ENCODE results near the gene PACRG. TPM values are rescaled to one million over a fixed set of nuclear protein-coding genes. Genes with fewer than 3 reads are reported as not detected.

Gene PACRG
- total RNA-seq, 2 donors from 2014 or later: not detected

DNA sequence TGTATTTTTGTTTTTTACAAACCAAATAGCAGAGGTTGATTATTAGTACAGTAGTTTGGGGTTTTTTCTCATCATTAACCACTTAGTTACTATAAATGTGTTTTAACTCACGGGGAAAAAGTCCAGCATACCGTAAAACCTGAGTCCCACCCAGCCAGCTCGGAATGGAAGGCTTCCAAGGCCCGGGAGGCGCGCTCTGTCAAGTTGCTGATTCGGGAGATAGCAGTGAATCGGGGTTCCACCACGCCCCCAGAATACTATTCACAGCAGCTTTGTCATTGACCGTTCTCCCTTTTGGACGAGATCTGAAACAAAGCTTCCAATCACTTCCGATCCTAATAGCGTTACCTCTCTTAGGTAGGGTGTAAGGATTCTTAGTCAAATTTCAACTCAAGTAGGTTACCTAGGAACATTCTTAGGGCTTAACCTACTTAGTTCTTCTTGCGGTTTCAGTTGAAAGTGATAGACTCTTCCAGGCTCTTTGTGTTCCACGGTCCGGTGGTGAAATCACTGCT is 453.9 kb downstream of the PACRG start:
- Mint-ChIP-seq H3K9me3 (no peaks in the 10 kb centered on the region), H3K27ac (no peak overlapping the region), H3K27me3 (ENCODE audit: low read depth) (peaks cover 24% of the 10 kb centered on the region), H3K4me3 (no peak overlapping the region), H3K36me3 (ENCODE audit: insufficient read depth in 2 of 2) (no peaks in the 10 kb centered on the region), H3K4me1 (ENCODE audit: low read depth) (no peaks in the 10 kb centered on the region)
- no peak for ATAC-seq (replicated peaks in 1 of 2)
- no peak for DNase-seq

DNA sequence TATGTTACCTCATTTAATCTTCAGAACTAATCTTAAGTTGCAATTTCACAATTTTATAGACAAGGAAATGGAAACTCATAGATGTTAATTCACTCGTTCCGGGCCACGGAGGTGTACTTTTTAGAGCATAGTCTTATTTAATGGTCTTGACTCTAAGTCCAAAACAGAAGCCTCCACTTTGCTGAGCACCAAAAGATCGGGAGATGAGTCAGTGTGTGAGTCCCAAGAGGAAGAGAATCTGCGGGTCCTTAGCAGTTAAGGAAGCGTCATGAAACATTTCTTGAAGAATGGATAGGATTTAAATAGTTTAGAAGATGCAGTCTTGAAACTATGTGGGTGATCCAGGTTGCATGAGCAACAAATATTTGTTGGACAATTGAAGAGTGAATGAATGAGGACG is 454.9 kb downstream of the PACRG start:
- Mint-ChIP-seq H3K9me3 (no peaks in the 10 kb centered on the region), H3K36me3 (ENCODE audit: insufficient read depth in 2 of 2) (no peaks in the 10 kb centered on the region), H3K27me3 (ENCODE audit: low read depth) (peaks cover 15% of the 10 kb centered on the region), H3K4me3 (no peak overlapping the region), H3K27ac (no peak overlapping the region), H3K4me1 (ENCODE audit: low read depth) (no peaks in the 10 kb centered on the region)
- DNase-seq (no peak), ATAC-seq (replicated peaks in 1 of 2) (no peak)

DNA sequence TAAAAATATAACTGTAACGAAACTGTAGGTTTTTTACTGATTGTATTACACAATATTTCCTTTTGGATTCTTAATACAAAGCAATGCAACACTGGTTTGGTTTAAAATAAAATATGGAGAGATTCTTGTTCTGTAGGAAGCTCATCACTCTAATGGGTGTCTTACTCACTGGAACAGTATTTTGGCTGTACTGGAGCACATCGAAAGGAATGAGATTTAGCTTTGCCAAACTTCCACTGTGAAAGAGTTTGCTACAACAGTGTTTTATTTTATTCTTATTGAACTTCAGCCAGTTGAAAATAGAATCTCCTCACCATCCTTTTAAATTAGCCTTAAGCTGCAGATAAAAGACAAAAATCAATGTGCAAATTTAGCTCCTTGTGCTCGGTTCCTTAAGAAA is 456.0 kb downstream of the PACRG start:
- Mint-ChIP-seq H3K4me3 (no peak overlapping the region), H3K4me1 (ENCODE audit: low read depth) (no peaks in the 10 kb centered on the region), H3K9me3 (no peaks in the 10 kb centered on the region), H3K27me3 (ENCODE audit: low read depth) (peaks cover 15% of the 10 kb centered on the region), H3K27ac (no peak overlapping the region), H3K36me3 (ENCODE audit: insufficient read depth in 2 of 2) (no peaks in the 10 kb centered on the region)
- no peak for ATAC-seq (replicated peaks in 1 of 2)
- no peak for DNase-seq

DNA sequence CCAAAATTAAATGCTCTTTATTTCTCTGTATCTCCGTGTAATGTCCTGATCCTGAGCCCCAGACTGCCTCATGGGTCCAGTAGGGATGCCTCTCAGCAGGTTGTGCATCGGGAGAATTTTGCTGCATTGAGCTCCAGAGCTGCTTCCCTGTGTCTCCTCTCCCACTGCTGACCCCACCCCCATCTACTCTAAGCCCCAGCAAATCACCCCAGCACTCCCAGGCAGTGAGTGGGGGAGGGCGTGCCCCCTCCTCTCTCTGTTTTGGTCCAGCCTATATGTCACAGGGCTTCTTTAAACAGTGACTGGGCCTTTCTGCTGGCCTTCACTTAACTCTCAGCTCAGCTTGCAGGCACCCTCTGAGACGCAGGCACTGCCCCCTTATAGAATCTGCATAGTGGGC is 458.0 kb downstream of the PACRG start:
- peaks cover 15% of the 10 kb centered on the region for H3K27me3 Mint-ChIP-seq (ENCODE audit: low read depth)
- H3K27ac Mint-ChIP-seq: no peak overlapping the region
- H3K36me3 Mint-ChIP-seq (ENCODE audit: insufficient read depth in 2 of 2): no peaks in the 10 kb centered on the region
- ATAC-seq (replicated peaks in 1 of 2) (no peak), DNase-seq (no peak)
- H3K4me1 Mint-ChIP-seq (ENCODE audit: low read depth): no peaks in the 10 kb centered on the region
- no peak overlapping the region for H3K4me3 Mint-ChIP-seq
- H3K9me3 Mint-ChIP-seq: no peaks in the 10 kb centered on the region

DNA sequence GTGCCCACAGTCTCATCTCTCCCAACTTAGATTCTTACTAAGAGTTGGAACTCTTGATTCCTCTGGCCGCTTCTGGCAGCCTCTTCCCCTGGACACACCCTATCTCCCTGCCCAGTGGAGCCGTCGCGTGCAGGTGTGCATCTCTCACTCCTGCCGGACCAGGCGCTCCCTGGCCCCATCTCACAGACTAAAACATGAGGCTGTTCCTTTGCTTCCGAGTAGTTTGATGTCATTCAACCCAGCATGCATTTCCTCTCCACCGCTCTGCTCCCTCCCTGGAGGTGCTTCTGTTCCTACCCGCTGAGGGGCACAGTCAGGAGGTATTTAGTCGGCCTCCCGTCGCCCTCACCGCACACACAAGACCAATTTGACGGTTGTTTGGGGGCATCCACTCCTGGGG is 458.8 kb downstream of the PACRG start:
- DNase-seq (no peak), ATAC-seq (replicated peaks in 1 of 2) (no peak)
- Mint-ChIP-seq H3K27me3 (ENCODE audit: low read depth) (peaks cover 15% of the 10 kb centered on the region), H3K9me3 (no peaks in the 10 kb centered on the region), H3K27ac (no peak overlapping the region), H3K36me3 (ENCODE audit: insufficient read depth in 2 of 2) (no peaks in the 10 kb centered on the region), H3K4me1 (ENCODE audit: low read depth) (no peaks in the 10 kb centered on the region), H3K4me3 (no peak overlapping the region)

DNA sequence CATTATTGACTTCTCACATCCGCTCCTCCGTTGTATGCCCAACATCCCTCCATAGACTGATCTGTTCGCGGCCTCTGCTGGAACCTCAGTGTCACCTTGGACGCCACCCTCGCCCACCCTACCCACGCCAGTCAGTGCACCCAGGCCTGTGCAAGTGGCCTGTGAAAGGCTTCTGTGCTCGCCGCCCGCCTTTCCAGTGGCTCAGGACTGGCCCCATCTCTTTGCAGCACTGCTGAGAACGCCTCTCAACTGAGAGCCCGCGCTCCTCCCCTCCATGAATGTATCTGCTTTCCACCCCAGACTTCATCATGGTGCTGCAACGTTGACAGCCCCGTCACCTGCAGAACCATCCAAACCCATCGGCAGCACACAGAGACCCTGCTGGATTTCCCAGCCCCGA is 459.4 kb downstream of the PACRG start:
- DNase-seq (no peak), ATAC-seq (replicated peaks in 1 of 2) (no peak)
- Mint-ChIP-seq H3K9me3 (no peaks in the 10 kb centered on the region), H3K27me3 (ENCODE audit: low read depth) (peaks cover 11% of the 10 kb centered on the region), H3K4me3 (no peak overlapping the region), H3K27ac (no peak overlapping the region), H3K4me1 (ENCODE audit: low read depth) (no peaks in the 10 kb centered on the region), H3K36me3 (ENCODE audit: insufficient read depth in 2 of 2) (no peaks in the 10 kb centered on the region)

DNA sequence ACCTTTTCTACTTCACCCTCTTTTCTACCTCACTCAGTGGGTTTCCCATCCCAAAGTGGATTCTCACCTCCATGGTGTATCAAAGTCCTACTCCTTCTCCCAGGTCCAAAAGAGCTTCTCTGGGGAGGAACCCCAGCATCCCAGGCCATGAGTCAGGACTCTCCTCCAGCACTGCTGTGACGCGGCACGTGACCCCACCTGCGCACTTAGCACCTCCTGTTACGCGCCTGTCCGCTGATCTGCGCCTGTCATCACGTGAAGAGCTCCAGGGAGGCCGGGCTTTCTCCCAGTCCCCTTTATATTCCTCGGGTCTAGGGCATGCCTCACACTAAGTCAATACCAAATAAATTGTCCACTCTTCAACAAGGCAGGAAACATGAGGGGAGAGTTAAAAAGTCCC is 459.8 kb downstream of the PACRG start:
- no peak overlapping the region for H3K27ac Mint-ChIP-seq
- no peak for ATAC-seq (replicated peaks in 1 of 2)

DNA sequence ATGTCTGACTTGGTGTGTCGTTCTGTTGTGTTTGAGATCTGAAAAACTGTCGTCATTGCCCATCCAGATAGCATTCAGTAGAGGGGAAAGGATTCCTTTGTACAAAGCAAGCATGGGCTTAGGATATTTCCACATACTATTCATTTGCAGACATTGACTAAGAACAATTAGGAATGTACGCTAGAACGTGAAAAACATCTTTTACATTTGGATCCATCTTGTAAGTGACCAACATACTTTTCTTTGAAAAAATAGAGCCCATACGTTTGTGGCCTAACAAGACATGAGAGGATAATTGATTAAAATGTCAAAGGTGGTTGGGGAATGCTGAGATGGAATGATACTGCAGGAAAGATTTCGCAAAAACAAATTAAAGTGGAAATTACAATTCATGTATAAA is 461.0 kb downstream of the PACRG start:
- Mint-ChIP-seq H3K9me3 (no peaks in the 10 kb centered on the region), H3K27me3 (ENCODE audit: low read depth) (no peaks in the 10 kb centered on the region), H3K4me3 (no peak overlapping the region), H3K27ac (no peak overlapping the region), H3K36me3 (ENCODE audit: insufficient read depth in 2 of 2) (no peaks in the 10 kb centered on the region), H3K4me1 (ENCODE audit: low read depth) (no peaks in the 10 kb centered on the region)
- ATAC-seq (replicated peaks in 1 of 2) (no peak), DNase-seq (no peak)

More for the DNA sequence above, 459.8 kb downstream of the PACRG start:
- Mint-ChIP-seq H3K9me3 (no peaks in the 10 kb centered on the region), H3K4me3 (no peak overlapping the region), H3K4me1 (ENCODE audit: low read depth) (no peaks in the 10 kb centered on the region), H3K27me3 (ENCODE audit: low read depth) (peaks cover 7% of the 10 kb centered on the region), H3K36me3 (ENCODE audit: insufficient read depth in 2 of 2) (no peaks in the 10 kb centered on the region)
- DNase-seq: no peak

DNA sequence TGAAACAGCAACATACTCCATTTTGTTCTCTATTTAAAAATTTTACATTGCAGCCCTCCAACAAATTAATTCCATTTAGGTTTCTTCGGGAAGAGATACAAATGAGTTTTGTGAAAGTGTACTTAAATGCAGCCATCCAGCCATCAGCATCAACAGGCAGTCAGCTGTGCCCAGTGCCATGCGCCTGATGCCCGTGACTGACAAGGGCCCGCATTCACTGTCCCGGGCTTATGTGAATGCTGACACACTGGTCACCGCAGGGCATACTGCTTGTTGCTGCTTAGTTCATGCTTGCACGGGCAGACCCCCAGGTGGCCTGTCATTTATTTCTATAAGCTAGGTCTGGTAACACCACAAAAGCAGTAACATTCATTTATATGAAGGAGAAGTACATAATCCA is 461.8 kb downstream of the PACRG start:
- Mint-ChIP-seq H3K4me3 (no peak overlapping the region), H3K4me1 (ENCODE audit: low read depth) (no peaks in the 10 kb centered on the region), H3K9me3 (no peaks in the 10 kb centered on the region), H3K27me3 (ENCODE audit: low read depth) (no peaks in the 10 kb centered on the region), H3K27ac (no peak overlapping the region), H3K36me3 (ENCODE audit: insufficient read depth in 2 of 2) (no peaks in the 10 kb centered on the region)
- ATAC-seq (replicated peaks in 1 of 2) (no peak), DNase-seq (no peak)

DNA sequence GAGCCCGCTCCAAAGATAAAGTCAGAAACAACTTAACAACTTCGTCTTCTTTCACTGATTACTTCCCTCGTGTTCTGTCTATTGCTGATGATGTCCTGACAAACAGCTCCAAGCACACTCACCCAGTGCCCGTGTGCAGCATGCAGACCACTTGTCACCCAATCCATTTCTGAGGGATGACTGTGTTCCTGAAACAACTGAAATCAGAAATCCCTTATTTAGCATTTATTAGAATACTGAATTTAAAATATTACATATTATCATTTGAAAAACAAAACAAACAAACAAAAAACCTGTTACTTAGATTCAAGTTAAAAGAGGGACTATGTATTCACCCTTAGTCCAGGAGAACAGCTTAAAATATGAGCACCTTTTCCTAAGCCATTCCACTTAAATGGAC is 463.0 kb downstream of the PACRG start:
- Mint-ChIP-seq H3K9me3 (no peaks in the 10 kb centered on the region), H3K27me3 (ENCODE audit: low read depth) (no peaks in the 10 kb centered on the region), H3K27ac (no peak overlapping the region), H3K4me1 (ENCODE audit: low read depth) (no peaks in the 10 kb centered on the region), H3K36me3 (ENCODE audit: insufficient read depth in 2 of 2) (no peaks in the 10 kb centered on the region), H3K4me3 (no peak overlapping the region)
- ATAC-seq (replicated peaks in 1 of 2): no peak
- DNase-seq: no peak

DNA sequence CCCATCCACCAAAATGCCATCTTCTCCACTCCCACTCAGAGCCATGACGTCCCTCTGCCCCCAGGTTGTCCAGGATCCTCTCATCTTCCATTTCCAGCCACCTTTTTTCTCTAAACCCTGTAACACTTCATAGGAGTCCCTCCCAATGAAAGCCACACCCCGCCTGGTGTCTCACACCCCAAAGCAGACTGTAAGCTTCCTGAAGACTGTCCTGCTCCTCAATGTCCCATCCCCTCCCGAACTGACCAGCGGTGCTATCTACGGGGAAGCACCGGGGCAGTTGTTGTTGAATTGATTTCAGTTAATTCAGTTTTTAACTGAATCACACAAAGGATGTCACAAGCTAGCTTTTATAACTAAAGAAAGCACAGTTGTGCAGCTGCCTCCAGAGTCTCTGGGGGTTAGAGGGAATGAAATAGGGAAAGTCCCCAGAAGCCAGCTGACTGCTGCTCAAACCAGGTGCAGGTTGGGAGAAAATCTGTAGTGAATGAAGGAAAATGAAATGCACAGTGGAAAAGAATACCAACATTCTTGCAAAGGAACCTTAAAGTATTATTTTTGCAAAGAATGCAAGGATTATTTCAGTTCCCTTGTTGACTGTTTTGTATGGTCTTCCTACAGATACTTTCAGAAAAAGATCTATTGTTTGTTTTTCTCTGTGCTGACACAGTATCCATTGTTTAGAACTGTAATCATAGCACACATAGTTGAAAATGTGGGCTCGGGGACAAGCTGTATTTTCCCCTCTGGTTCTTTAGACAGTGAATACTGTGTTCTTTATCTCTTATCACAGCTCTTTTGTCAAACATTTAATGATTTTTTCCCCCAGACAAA is 464.1 kb downstream of the PACRG start:
- no peaks in the 10 kb centered on the region for H3K36me3 Mint-ChIP-seq (ENCODE audit: insufficient read depth in 2 of 2)
- DNase-seq (no peak), ATAC-seq (replicated peaks in 1 of 2) (no peak)
- no peak overlapping the region for H3K27ac Mint-ChIP-seq
- H3K9me3 Mint-ChIP-seq: no peaks in the 10 kb centered on the region
- H3K4me3 Mint-ChIP-seq: no peak overlapping the region
- no peaks in the 10 kb centered on the region for H3K27me3 Mint-ChIP-seq (ENCODE audit: low read depth)
- H3K4me1 Mint-ChIP-seq (ENCODE audit: low read depth): no peaks in the 10 kb centered on the region

DNA sequence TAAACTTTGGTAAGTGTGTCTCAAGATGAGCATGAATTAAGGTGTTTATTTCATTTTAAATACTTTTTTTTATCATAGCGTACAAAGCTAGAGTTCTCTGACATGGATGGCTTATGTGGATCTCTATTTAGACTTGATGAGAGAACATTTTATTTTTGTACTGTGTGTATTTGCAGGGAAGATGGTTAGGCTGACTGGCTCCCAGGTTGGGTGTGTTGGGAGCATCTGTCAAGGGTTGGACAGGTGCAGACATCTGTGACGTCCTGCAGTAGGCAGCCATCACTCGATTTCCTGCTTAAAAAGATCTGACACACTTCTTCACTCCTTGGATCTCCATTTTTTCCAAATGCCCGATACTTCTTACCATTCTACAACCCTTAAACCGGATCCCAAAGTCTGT is 464.8 kb downstream of the PACRG start:
- Mint-ChIP-seq H3K4me1 (ENCODE audit: low read depth) (no peaks in the 10 kb centered on the region), H3K36me3 (ENCODE audit: insufficient read depth in 2 of 2) (no peaks in the 10 kb centered on the region), H3K9me3 (no peaks in the 10 kb centered on the region), H3K4me3 (no peak overlapping the region), H3K27me3 (ENCODE audit: low read depth) (no peaks in the 10 kb centered on the region), H3K27ac (no peak overlapping the region)
- ATAC-seq (replicated peaks in 1 of 2) (no peak), DNase-seq (no peak)

DNA sequence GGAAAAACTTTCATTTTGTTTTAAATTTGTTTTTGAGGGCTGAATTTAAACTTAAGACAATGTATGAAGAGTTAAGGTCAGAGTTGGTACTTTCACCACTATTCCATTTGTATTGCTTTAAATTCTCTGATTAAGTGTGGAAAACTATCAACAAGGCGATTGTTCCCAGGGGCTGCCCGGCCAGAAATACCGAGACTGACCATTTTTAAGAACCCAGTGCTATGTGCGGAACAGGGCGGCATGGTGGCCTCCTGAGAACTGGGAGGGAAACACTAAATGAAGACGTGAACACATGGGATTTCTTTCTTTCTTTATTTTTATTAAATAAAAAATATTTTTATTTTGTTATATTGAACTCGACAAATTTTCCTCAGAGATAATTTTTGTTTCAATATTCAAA is 465.6 kb downstream of the PACRG start:
- Mint-ChIP-seq H3K4me1 (ENCODE audit: low read depth) (no peaks in the 10 kb centered on the region), H3K36me3 (ENCODE audit: insufficient read depth in 2 of 2) (no peaks in the 10 kb centered on the region), H3K27ac (no peak overlapping the region), H3K4me3 (no peak overlapping the region), H3K27me3 (ENCODE audit: low read depth) (no peaks in the 10 kb centered on the region), H3K9me3 (no peaks in the 10 kb centered on the region)
- DNase-seq: no peak
- ATAC-seq (replicated peaks in 1 of 2): no peak
